IPS-11a (cell line): ENCODE measurements around the gene AQP9.

Experiments
- H3K4me3 ChIP-seq: one replicate; pipeline ENCODE4 v1.5.1; 2013; ENCODE audit warnings: low read depth, low read length, control low read depth

The AQP9 gene

DNA sequence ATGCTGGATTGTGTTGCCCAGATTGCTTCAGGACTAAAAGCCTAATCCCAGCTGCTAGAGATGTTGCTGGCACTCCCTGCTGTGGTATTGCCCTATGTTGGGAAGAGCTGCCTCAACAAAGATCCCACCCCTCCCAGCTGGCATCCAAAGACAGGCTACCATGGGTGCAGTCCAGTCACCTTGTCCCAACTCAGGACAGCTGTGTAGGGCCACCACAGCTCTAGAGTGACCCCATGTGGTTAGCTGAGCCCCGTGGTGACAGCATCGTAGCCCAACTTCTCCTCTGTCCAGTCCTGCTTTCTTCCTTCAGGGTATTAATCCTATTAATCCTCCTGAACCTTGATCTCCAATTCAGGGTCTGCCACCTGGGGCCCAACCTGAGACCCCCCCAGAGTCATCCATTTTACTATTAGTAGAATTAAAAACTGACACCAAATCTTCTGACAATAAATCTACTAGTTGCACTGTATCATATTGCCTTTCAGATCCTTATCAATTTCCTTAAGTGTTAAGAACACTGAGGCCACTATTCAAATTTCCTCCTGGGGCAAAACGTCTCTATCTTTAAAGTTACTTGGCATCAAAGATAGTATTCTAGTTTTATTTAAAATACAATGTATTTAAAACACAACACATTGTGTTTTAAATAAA is 83.5 kb downstream of the AQP9 start:
- no peak overlapping the region for H3K4me3 ChIP-seq

DNA sequence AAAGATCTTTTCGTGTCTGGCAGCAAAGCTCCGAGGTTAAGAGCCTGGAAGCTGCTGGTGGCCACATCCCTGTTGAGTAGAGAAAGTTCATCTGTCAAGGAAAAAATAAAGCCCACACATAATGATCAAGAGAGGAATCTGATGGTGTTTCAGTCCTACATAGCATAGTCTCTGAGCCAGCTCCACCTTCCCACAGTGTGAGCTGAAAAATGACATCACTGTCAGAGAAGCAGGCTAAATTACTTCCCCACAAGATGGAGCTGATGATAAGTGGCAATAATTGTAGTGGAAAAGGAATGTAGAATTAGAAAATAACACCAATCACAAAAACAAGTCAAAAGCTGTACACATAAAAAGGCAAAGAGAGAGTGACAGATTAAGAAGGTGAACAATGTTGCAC is 84.5 kb downstream of the AQP9 start:
- no peak overlapping the region for H3K4me3 ChIP-seq

DNA sequence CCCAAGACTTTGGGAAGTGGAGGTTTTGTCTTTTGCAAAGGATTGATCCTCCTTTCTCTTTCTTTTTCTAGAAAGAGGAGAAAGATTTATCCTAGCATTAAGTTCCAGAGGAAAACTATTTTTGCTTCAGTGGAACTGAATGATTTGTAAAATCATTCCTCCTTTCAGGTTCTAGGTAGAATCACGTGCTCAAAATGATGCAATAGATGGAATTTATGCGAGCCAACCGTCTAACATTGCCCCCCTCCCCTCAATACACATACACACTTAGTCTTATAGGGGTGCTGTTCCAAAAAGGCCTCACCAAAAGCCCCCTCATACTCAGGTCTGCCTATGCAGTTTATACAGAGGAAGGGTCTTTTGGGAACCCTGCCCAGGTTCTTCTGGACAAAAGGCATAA is 85.3 kb downstream of the AQP9 start:
- H3K4me3 ChIP-seq = no peak overlapping the region

DNA sequence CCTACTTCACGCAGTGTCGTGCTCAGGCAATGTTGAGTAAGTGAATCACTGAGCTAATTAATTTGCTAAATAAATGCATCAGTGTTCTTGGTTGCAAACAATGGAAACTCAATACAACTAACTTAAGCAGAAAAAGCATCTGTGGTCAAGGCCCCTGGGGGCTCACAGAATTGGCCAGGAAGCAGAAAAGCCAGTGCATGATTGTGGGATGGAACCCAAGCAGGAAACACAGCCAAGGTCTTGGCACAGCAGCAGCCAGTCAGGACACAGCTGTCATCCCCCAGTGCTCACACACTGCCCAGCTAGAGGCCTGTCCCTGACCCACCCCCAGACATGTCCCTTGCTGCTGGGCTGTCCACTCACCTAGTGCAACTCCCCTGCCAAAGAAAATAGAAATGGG is 85.9 kb downstream of the AQP9 start:
- H3K4me3 ChIP-seq = no peak overlapping the region

DNA sequence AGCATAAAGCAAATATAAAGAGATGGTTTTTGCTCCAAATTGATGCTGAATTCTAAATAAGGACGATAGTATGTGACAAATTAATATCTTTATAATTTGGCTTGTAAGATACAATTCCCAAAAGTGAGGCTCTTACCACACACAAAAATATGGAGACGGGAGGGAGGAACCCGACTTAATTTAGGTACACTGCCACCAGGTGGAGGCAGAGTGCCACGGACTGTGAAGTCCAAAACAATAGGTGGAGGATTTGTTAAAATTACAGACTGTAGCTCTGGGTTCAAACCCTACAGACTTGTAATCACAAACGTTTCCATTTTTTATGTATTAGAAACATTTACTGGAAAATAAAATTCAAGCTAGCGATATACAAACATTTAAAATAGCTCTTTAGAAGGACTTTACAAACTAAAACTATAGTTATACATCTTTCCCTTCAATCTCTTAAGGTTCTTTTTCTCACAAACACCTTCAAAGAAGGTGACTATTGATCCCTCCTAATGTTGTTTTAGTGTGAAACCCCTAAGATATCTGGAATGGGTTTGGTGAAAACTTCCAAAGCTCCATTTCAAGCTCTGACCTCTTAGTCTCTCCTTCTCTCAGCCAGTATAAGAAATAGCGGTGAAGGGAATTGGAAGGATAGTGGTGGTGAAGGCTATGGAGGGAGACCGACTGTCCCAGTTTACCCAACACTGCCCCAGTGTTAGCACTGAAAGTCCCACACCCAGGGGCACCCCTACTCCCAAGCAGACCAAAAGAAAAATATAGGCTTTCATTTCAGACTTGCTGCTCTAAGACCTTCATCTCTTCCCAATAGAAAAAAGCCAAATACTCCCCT is 89.7 kb downstream of the AQP9 start:
- H3K4me3 ChIP-seq = no peak overlapping the region

DNA sequence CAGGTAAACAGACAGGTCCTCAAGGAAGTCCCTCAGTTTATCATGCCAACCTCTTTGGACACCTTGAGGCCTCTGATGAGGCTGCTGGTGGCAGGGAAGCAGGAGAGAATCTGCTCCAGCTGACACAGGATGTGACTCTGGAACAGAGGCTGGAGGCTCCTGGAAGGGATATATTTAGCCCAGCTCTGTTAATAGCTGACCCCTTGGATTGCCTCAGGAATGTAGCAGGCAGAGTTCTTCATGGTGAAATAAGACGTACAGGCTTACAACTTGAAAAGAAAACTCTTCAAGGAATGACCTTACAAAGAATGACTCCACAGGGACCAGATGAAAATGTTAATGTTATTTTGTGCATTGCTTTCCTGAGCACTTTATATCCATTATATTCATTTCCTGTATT is 90.5 kb downstream of the AQP9 start:
- no peak overlapping the region for H3K4me3 ChIP-seq

DNA sequence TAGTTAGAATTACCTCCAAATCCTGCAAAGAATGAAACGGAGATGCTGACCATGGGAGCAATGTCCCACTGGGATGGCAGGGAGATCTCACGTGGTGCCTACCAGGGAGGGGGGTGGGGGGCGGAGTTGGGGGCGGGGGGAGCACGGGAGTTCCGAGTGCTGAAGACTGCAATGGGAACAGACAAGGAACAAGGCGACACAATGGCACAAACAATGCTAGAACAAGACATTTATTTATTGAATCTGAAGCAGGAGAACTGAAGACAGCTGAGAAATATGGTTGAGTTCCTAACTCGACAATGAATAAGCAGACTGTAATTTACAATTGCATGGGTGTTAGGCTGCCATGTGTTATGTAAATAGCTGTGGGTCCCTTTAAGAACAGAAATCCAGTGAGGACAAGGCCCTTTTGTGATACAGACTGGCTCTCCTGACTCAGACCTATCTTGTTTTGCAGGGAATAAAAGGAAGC is 91.2 kb downstream of the AQP9 start:
- no peak overlapping the region for H3K4me3 ChIP-seq

DNA sequence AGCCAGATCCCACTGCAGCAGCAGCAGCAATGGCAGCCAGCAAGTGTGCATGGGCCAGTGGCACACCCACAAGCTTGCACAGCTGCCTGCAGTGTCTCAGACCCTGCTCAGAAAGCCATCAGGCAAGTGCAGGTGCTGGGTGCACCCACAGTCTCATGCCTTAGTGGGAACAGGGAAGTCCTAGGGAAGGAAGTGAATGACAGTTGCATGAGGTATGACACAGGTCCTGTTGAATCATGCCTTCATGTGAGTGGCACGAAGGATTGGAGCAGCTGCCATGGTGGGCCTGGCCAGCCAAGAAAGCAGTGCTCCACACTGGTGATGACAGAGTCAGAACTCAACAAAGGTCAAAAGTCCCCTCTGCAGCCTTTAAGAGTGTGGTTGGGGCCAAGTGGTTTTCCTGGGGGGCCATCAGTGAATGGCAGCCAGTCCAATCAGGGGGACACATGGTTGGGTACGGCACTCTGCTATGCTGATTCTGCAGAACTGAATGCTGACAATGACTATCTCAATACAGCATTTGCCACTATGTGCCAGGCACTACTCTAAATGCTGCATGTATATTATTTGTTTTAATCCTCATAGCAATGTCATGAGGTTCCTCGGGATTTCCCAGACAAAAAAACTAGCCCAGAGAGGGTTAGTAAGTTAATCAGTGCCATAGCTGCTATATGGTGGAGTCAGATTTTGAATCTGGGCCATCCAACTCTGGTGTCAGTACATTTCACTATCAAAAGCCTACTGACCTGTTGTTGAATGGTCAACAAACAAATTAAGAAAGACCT is 94.3 kb downstream of the AQP9 start:
- H3K4me3 ChIP-seq = no peak overlapping the region

DNA sequence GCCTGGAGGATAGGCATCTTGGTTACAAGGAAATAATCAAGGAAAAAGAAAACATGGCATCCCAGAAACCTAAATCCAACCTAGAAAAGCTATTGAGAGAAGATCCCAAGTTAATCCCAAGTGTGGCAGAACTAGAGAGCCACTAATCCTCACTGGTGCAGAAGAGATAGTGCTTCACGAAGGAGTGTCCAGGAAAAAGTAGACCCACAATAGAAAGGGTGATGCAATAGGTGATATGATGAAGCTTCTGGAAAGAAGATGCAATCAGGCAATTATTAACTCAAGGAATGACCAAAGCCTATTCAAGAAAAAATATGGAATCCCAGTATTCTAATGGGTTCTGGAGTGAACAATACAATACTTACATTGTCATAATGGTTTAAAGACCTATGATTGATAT is 95.2 kb downstream of the AQP9 start:
- H3K4me3 ChIP-seq = no peak overlapping the region
